GM12875 (cell line): ENCODE data around the gene ZC3H15.

ENCODE experiments used
- H3K4me3 ChIP-seq: one replicate; pipeline ENCODE4 v1.5.1; 2011; ENCODE audit warnings: low read depth, low read length, control low read depth
- CTCF ChIP-seq: IDR thresholded peaks from 2 replicates; pipeline ENCODE4 v1.5.1; 2011; ENCODE audit warnings: low read depth, mild to moderate bottlenecking, control low read depth, inconsistent platforms, low read length, moderate library complexity, borderline replicate concordance; ENCODE audit not compliant: insufficient read depth

The ZC3H15 gene

GRCh38 chr2:186542002-186542401 lies 55.9 kb downstream of the ZC3H15 start:
- no peak overlapping the region for H3K4me3 ChIP-seq
- TF ChIP-seq CTCF = no peak

GRCh38 chr2:186543561-186544131 lies 57.6 kb downstream of the ZC3H15 start:
- no peak for TF ChIP-seq CTCF
- no peak overlapping the region for H3K4me3 ChIP-seq

DNA sequence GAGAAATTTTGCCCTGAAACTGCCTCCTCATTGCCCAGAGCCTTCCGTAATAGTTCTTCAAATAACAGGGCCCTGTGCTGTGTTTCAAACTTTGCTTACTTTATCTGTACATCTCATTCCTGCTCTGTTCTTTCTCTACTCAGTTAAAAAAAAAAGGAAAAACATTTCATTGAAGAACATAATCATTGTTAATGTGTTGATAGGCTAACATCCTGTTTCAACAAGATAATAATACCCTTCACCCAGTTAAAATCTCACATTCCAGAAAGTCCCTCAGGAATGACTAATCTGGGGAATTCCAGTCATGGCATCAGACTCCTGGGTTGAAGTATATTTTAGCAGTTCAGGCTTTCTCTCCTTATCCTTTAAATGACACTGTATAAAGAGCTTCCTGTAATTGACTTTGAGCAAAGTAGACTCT lies 58.2 kb downstream of the ZC3H15 start:
- no peak overlapping the region for H3K4me3 ChIP-seq

GRCh38 chr2:186546846-186547245 lies 60.8 kb downstream of the ZC3H15 start:
- no peak for TF ChIP-seq CTCF
- H3K4me3 ChIP-seq = no peak overlapping the region

More for the DNA sequence above, 58.2 kb downstream of the ZC3H15 start:
- TF ChIP-seq CTCF = no peak

- no peak overlapping the region for H3K4me3 ChIP-seq
- TF ChIP-seq CTCF = no peak
These were observed 65.4 kb downstream of the ZC3H15 start for GRCh38 chr2:186551323-186552050.

DNA sequence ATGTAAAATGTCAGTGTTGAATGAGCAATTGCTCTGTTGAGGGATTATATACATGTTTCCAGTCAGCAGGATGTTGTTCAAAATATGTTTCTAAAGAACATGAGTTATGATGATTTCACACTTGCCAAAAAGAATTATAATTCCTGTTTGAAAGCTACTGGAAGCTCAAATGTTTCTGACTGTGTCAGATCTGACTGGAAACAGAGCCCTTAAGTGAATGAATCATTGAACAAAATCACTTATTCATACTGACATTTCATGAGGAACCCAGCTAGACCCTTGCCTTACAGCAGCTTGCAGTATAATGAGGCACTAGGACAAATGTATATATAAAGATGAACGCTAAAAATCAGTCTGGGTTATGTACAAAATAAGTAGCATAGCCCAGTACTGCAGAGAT lies 68.4 kb downstream of the ZC3H15 start:
- TF ChIP-seq CTCF = no peak
- H3K4me3 ChIP-seq = no peak overlapping the region

DNA sequence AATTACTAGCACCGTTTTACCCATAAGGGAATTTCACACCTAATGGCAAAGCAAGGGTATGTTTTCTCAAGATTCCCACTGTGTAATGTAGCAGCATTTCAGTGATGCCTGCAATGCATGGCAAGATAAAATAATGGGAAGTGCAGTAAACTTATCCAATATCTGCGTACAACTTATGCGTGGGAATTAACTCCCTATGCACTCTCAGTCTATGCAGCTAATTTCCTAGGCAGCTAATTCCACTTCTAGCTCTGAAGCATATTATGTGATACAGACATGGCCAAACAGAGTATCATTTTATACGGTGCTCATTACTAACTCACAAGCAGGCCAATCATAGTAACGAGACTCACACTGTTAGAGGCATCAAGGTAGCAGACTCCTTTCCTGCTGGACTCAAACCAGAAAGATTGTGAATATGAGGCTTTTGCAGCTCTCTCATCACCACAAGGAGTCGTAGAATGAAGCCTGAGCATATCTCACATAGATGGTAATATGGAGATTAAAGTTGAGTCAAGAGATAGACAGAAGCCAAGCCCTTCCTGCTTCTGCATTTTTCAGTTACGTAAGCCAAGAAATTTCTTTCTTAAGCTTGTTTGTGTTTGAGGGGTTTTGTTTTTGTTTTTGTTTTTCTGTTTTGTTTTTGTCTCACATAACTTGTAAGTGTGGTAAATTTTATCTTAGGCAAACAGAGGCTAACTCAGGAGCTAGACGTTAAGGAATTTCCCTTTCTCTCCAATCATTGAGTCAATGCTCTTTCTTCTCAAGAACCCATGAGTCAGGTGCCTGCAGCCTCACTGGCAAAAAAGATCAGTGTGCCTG lies 69.0 kb downstream of the ZC3H15 start:
- H3K4me3 ChIP-seq = no peak overlapping the region
- no peak for TF ChIP-seq CTCF
